Activated T-helper 17 cell treated with anti-CD3 and anti-CD28 coated beads, Interleukin-2, amount 50 U/mL, for 72 hours (primary cell): Measurements from ENCODE around the gene KLHL7. TPM values are rescaled to one million over a fixed set of nuclear protein-coding genes. Genes with fewer than 3 reads are reported as not detected.
A peak's percentile ranks its signal among the peaks of the same experiment; 100 is the strongest.
"Not testable (repeated sequence)": the region's sequence is repeated elsewhere in the genome, so short reads cannot be mapped to it uniquely, and the experiment has no call there.

ENCODE experiments used
- ATAC-seq: fragments of 150-1000 bp; cut with Tn5 transposase; replicated peaks from 2 replicates; pipeline ENCODE4 v1.10.0; 2021; ENCODE audit warnings: mild to moderate bottlenecking, moderate library complexity
- H3K27ac Mint-ChIP-seq: one replicate; pipeline ENCODE4 v1.8.0; 2022; ENCODE audit warnings: mixed read lengths
- H3K27me3 Mint-ChIP-seq: one replicate; pipeline ENCODE4 v1.8.0; 2022; ENCODE audit warnings: mixed read lengths
- H3K36me3 Mint-ChIP-seq: one replicate; pipeline ENCODE4 v1.8.0; 2022; ENCODE audit warnings: low read depth, mild to moderate bottlenecking, mixed read lengths
- H3K4me1 Mint-ChIP-seq: one replicate; pipeline ENCODE4 v1.8.0; 2022; ENCODE audit warnings: mixed read lengths
- H3K4me3 Mint-ChIP-seq: one replicate; pipeline ENCODE4 v1.8.0; 2022; ENCODE audit warnings: mild to moderate bottlenecking, mixed read lengths
- H3K9me3 Mint-ChIP-seq: one replicate; pipeline ENCODE4 v1.8.0; 2022; ENCODE audit warnings: mixed read lengths
- total RNA-seq, 2 donors: library from RNA; stranded (reverse); gene quantifications; one replicate each; pipeline ENCODE4 v1.2.3, GENCODE V29; 2022

KLHL7 gene
- total RNA-seq, 2 donors from 2014 or later = 15.0 to 19.4 TPM

DNA sequence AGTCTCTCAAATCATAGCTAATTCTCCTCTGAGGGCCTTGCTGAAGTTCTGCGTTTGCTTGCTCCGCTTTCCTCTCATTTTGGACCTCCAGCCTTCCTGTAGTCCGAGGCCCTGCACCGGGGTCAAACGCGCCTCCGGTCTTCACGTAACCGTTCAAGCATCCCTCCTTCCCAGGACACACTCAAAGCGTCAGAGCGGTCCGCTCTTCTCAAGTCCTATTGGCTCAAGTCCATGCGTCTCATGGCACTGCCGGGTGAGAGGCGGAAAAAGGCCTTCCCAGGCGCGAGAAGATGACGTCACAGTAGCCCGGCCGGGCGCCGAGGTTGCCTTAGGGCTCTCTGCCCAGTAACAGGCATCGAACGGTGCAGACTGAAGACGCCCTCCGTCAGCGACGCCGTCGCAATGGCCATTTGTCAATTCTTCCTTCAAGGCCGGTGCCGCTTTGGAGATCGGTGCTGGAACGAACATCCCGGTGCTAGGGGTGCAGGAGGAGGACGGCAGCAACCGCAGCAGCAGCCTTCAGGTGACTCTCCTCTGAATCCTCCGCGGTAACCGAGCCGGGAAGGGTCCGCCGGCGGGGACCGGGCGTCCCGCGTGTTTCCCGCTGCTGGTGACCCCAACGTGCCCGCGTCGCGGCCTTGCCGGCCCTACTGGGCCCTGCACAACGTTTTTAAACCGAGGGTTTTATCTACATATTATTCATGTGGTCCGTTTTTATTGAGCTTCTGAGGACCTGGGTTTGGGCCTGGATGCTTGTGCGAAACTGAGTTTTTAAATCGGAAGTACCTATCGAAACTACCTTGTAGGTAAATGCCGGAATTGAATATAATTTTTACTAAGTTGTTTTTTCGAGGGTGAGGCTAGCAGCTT lies 76.3 kb downstream of the KLHL7 start, which contains the start of gene NUP42:
TSS of gene NUP42 (plus strand) at position 365 of the 870 bp plus-strand sequence. CDS start at position 403, 38 bp downstream.
- Mint-ChIP-seq H3K27me3 (no peaks in the 10 kb centered on the region), H3K36me3 (peaks cover 41% of the 10 kb centered on the region), H3K27ac (peak within 1 kb of the TSS; percentile 97), H3K4me1 (no peaks in the 10 kb centered on the region), H3K9me3 (no peaks in the 10 kb centered on the region), H3K4me3 (peak within 1 kb of the TSS; percentile 94)
- ATAC-seq = peak; percentile 98

DNA sequence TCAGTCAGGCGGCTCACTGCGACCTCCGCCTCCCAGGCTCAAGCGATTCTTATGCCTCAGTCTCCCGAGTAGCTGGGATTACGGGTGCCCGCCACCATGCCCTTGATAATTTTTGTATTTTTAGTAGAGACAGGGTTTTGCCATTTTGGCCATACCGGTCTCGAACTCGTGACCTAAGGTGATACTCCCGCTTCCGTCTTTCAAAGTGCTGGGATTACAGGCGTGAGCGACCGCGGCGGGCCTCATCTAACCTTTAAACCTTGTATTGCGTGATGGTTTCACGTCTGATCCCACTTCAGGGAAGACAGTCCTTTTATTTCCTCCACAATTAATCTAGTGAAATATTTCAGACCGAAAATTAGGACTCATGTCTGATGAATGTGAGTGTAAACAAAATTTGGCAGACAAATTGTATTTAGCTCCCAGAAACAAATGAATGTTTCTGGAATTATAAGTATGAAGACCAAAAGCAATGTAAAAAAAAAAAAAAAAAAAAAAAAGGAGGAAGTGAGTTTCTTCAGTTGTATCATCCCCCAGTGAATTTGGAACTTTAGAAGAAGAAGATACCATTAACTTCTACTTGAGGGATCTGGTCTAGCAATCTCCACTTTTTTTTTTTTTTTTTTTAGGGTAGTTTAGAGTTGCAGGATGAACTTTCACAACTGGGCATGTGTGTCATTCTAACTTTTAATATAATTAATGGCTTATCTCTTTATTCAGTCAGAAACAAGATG lies 77.9 kb downstream of the KLHL7 start:
- peak overlapping the region; percentile 97 for H3K27ac Mint-ChIP-seq
- peaks cover 56% of the 10 kb centered on the region for H3K36me3 Mint-ChIP-seq

DNA sequence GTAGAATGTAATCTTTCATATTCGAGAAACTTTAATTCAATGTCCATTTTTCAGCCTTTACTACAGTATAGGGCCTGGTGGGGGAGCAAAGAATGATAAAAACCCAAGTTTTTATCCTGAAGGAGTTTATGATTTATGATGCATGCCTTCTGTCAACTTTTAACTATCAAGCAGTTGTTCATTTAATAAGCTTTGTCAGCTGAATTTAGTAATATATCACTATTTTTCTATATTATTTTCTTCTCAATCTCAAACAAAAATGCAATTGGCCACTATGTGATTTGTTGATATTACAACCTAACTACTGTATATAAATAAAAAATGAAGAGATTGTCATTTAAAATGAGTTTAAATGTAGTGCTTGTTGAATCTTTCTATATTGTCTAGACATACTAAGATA lies 78.7 kb downstream of the KLHL7 start:
- ATAC-seq = no peak
- Mint-ChIP-seq H3K4me1 (no peaks in the 10 kb centered on the region), H3K4me3 (peak overlapping the region; percentile 94), H3K27ac (no peak overlapping the region), H3K9me3 (no peaks in the 10 kb centered on the region), H3K36me3 (peaks cover 65% of the 10 kb centered on the region), H3K27me3 (no peaks in the 10 kb centered on the region)

More for the DNA sequence above, 77.9 kb downstream of the KLHL7 start:
- Mint-ChIP-seq H3K4me3 (peak overlapping the region; percentile 94), H3K9me3 (no peaks in the 10 kb centered on the region), H3K4me1 (no peaks in the 10 kb centered on the region), H3K27me3 (no peaks in the 10 kb centered on the region)
- ATAC-seq = no peak

DNA sequence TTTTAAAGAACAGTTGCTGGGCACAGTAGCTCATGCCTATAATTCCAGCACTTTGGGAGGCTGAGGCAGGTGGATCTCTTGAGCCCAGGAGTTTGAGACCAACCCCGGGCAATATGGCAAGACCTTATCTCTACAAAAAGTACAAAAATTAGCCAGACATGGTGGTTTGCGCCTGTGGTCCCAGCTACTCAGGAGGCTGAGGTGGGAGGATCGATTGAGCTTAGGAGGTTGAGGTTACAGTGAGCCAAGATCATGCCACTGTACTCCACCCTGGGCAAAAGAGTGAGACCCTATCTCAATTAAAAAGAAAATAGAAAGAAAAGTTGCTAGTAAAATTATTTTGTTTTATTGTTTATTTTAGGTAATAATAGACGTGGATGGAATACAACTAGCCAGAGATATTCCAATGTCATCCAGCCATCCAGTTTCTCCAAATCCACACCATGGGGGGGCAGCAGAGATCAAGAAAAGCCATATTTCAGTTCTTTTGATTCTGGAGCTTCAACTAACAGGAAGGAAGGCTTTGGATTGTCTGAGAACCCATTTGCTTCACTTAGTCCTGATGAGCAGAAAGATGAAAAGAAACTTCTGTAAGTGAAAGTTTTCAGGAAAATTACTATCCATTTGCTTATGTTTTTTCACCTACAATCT lies 79.2 kb downstream of the KLHL7 start:
- Mint-ChIP-seq H3K27me3 (no peaks in the 10 kb centered on the region), H3K4me1 (no peaks in the 10 kb centered on the region)

DNA sequence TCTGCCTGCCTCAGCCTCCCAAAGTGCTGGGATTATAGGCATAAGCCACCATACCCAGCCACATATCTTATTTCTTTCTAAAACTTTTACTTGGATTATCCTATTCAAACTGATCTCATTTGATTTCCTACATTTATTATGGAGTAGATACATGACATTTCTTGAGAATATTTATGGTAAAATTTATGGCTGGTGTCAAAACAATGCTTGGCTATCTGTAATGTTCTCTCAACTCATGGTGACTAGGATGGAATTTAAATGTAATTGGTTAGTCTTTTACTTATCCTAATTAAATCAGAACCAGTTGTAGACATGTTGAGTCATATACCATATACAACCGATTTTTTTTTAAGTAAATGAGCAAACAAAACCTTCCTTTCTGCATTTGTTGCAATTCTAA lies 80.4 kb downstream of the KLHL7 start:
- ATAC-seq = no peak
- H3K27ac Mint-ChIP-seq = no peak overlapping the region
- H3K4me3 Mint-ChIP-seq = no peak overlapping the region
- H3K27me3 Mint-ChIP-seq = no peaks in the 10 kb centered on the region
- no peaks in the 10 kb centered on the region for H3K4me1 Mint-ChIP-seq
- peaks cover 81% of the 10 kb centered on the region for H3K36me3 Mint-ChIP-seq
- H3K9me3 Mint-ChIP-seq = no peaks in the 10 kb centered on the region

More for the DNA sequence above, 79.2 kb downstream of the KLHL7 start:
- Mint-ChIP-seq H3K9me3 (no peaks in the 10 kb centered on the region), H3K36me3 (peaks cover 70% of the 10 kb centered on the region), H3K27ac (no peak overlapping the region), H3K4me3 (no peak overlapping the region)
- ATAC-seq = no peak

DNA sequence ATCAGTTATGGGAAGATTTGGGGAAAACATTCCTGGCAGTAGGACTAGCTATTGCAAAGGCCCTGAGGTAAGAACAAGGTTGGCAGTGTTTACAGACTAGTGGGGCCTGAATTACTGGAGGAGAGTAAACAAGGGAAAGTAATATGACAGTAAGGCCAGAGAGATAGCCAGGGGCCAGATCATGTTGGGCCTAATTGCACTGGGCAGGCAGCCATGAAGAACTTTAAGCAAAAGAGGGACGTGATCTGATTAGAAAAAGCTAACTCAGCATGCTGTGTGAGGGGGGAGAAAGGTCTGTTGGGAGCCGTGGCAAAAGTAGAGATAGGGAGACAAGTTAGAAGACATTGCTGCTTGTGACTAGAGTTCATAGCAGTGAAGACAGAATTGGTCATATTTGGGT lies 85.4 kb downstream of the KLHL7 start:
- Mint-ChIP-seq H3K4me3 (no peak overlapping the region), H3K4me1 (no peaks in the 10 kb centered on the region), H3K9me3 (no peaks in the 10 kb centered on the region), H3K36me3 (peaks cover 94% of the 10 kb centered on the region), H3K27me3 (no peaks in the 10 kb centered on the region), H3K27ac (peak overlapping the region; percentile 29)
- ATAC-seq = no peak

DNA sequence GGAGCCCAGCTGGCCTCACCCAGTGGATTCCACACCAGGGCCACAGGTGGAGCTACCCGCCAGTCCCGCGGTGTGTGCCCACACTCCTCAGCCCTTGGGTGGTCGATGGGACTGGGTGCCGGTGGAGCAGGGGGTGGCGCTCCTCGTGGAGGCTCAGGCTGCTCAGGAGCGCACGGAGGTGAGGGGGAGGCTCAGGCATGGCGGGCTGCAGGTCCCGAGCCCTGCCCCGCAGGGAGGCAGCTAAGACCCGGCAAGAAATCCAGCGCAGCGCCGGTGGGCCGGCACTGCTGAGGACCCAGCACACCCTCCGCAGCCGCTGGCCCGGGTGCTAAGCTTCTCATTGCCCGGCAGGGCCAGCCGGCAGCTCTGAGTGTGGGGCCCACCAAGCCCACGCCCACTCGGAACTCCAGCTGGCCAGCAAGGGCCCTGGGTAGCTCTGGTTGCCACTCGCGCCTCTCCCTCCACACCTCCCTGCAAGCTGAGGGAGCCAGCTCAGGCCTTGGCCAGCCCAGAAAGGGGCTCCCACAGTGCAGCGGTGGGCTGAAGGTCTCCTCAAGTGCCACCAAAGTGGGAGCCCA lies 88.2 kb downstream of the KLHL7 start:
- H3K9me3 Mint-ChIP-seq, H3K27ac Mint-ChIP-seq: not testable (repeated sequence)

DNA sequence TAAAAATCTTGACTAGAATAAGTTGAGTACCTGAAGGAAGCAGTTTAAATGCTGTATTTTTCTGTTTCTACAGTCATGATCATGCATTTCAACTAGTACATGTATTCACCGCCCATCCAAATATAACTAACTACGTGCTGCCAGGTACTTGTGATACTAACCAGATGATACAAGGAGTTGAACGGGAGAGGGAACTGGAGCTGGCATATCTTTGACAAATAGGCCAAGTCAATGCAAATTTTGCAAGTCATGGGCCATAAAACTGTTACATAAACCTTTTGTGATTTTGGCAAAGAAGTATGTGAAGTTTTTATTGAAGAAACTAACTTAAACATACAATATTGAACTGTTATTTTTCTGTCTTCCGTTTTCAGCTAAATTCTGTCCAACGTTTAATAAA lies 90.7 kb downstream of the KLHL7 start:
- Mint-ChIP-seq H3K27ac (no peak overlapping the region), H3K9me3 (no peaks in the 10 kb centered on the region), H3K4me3 (no peak overlapping the region), H3K4me1 (no peaks in the 10 kb centered on the region), H3K36me3 (peaks cover 95% of the 10 kb centered on the region), H3K27me3 (no peaks in the 10 kb centered on the region)
- ATAC-seq = no peak

More for the DNA sequence above, 88.2 kb downstream of the KLHL7 start:
- ATAC-seq, H3K4me3 Mint-ChIP-seq, H3K4me1 Mint-ChIP-seq, H3K27me3 Mint-ChIP-seq: not testable (repeated sequence)
- peaks cover 94% of the 10 kb centered on the region for H3K36me3 Mint-ChIP-seq

DNA sequence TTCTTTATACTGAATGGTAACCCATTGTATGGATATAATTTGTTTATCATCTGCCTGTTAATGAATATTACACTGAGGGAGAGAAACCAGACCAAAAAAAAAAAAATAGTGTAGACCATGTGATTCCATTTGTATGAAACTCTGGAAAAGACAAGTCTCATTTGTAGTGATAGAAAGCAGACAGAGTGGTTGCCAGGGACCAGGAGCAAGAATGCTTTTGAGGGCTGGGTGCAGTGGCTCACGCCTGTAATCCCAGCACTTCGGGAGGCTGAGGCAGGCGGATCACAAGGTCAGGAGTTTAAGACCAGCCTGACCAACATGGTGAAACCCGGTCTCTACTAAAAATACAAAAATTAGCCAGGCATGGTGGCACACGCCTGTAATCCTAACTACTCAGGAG lies 92.2 kb downstream of the KLHL7 start:
- not testable (repeated sequence) for ATAC-seq, H3K27me3 Mint-ChIP-seq, H3K4me3 Mint-ChIP-seq, H3K9me3 Mint-ChIP-seq, H3K27ac Mint-ChIP-seq, H3K4me1 Mint-ChIP-seq
- H3K36me3 Mint-ChIP-seq = peaks cover 96% of the 10 kb centered on the region

DNA sequence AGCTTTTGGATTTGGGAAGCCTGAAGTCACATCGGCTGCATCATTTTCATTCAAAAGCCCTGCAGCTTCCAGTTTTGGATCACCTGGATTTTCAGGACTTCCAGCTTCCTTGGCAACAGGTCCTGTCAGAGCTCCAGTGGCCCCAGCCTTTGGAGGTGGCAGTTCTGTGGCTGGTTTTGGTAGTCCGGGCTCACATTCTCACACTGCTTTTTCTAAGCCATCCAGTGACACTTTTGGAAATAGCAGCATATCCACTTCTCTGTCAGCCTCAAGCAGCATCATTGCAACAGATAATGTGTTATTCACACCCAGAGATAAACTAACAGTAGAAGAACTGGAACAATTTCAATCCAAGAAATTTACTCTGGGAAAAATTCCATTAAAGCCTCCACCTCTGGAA lies 94.7 kb downstream of the KLHL7 start:
- peaks cover 96% of the 10 kb centered on the region for H3K36me3 Mint-ChIP-seq
- H3K27ac Mint-ChIP-seq = no peak overlapping the region
- no peak for ATAC-seq
- H3K9me3 Mint-ChIP-seq = no peaks in the 10 kb centered on the region
- H3K4me1 Mint-ChIP-seq = no peaks in the 10 kb centered on the region
- H3K4me3 Mint-ChIP-seq = no peak overlapping the region
- peaks cover under 1% of the 10 kb centered on the region for H3K27me3 Mint-ChIP-seq

DNA sequence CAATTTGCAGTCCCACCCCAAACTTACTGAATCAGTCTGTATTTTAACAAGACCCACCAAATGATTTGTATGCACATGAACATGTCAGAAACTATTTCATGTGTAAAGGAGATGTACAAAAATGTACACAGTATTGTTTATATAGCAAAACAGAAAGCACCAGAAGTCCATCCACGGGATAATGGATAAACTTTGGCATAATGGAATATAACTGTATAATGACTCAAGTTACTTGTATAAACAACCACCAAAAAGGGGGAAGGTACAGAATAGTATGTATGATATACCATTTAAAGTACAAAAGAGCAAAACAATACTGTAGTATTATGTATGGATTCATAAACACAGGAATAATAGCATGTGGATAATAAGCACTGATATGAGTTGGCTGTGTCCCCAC lies 98.7 kb downstream of the KLHL7 start:
- no peaks in the 10 kb centered on the region for H3K9me3 Mint-ChIP-seq
- H3K27me3 Mint-ChIP-seq = peaks cover 8% of the 10 kb centered on the region
- ATAC-seq = no peak
- H3K4me3 Mint-ChIP-seq = no peak overlapping the region
- H3K4me1 Mint-ChIP-seq = no peaks in the 10 kb centered on the region
- H3K36me3 Mint-ChIP-seq = peaks cover 61% of the 10 kb centered on the region
- H3K27ac Mint-ChIP-seq = no peak overlapping the region

DNA sequence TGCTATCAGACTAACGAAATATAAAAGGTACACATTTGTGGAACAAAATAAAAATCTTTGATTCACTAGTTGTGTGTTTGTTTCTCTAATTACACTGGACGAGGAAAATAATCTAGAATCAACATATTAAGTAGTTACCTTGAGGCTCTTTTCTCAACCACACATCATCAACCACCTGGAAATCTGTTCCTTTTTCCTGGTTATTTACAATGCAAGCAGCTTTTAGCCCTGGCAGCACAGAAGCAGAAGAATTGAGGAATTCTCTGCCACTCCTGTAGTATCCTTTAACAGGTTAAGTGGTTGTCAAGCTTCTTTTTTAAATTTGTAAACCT lies 100.0 kb downstream of the KLHL7 start:
- Mint-ChIP-seq H3K4me3 (no peak overlapping the region), H3K27me3 (peaks cover 8% of the 10 kb centered on the region), H3K27ac (no peak overlapping the region), H3K4me1 (no peaks in the 10 kb centered on the region), H3K36me3 (peaks cover 48% of the 10 kb centered on the region), H3K9me3 (no peaks in the 10 kb centered on the region)
- no peak for ATAC-seq

DNA sequence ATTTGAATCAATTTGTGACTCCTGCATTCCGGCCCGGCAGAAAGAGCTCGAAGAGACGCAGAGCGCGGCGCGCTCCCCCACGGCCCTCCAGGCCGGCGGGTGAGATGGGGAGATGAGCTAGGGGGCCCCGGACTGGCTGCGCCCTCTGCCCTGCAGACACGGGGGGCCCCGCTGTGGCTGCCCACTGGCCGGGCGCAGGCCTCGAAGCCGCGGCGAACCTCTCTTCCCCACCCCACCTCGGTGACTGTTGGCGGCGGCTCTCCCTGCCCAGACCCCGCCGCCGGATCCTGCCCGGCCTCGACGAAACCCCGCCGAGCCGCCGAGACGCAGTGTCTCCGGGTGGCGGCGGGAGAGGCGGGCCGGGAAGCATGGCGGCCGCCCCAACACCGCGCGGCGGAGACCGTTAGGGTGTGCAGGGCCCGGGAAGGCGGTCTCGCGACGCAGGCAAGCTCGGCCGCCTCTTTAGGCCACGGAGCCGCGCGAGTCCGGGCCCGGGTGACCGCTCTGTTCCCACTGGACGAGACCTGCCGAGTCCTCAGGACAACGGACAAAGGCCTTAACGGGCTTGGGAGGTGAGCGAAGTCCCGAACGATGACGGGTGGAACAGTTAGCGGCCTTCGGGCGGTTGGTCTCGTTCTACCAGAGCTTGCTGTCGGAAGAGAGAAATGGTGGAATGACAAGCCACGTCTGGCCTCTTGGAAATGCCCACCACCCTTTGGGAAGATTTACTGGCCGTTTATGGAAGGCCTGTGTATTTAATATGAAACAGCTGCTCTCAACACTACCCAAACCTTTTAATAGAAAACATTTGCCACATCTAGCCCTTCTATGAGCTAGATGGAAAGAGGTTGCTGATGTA lies 100.6 kb downstream of the KLHL7 start:
- peaks cover 8% of the 10 kb centered on the region for H3K27me3 Mint-ChIP-seq
- H3K27ac Mint-ChIP-seq = no peak overlapping the region
- no peaks in the 10 kb centered on the region for H3K4me1 Mint-ChIP-seq
- peaks cover 42% of the 10 kb centered on the region for H3K36me3 Mint-ChIP-seq
- no peaks in the 10 kb centered on the region for H3K9me3 Mint-ChIP-seq
- ATAC-seq = no peak
- no peak overlapping the region for H3K4me3 Mint-ChIP-seq

DNA sequence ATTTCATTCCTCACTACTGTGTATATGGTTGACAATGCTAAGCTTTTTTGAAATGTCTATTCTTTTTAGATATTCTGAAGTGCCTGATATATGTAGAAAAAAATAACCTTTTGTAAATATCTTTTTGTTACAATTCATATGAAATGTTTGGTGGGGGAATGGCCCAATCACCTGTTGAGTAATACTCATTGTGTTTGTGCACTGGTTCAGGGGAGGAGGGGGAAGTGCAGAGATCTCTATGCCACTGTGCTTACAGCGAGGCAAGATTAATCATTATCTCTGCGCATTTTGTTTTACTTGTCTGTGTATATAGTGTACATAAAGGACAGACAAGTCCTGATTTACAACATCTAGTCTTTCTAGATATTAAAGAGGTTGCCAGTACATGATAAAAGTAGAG lies 101.4 kb downstream of the KLHL7 start:
- no peaks in the 10 kb centered on the region for H3K4me1 Mint-ChIP-seq
- peaks cover 8% of the 10 kb centered on the region for H3K27me3 Mint-ChIP-seq
- peaks cover 33% of the 10 kb centered on the region for H3K36me3 Mint-ChIP-seq
- no peak overlapping the region for H3K4me3 Mint-ChIP-seq
- no peaks in the 10 kb centered on the region for H3K9me3 Mint-ChIP-seq
- H3K27ac Mint-ChIP-seq = no peak overlapping the region
- ATAC-seq = no peak
